Keratinocyte (primary cell): ENCODE data around the gene PHLPP1. TPM values are rescaled to one million over a fixed set of nuclear protein-coding genes. Genes with fewer than 3 reads are reported as not detected.

Experiments
- DNase-seq: peaks from one replicate; pipeline ENCODE4 v3.0.0-alpha.2; 2011; ENCODE audit warnings: low read depth, missing footprints, low spot score
- FAIRE-seq: peaks from 2 replicates; lab custom pipeline; 2011; peaks lifted over from hg19 to GRCh38; lab: Jason Lieb, UNC
- H2AFZ ChIP-seq: 2 replicates; pipeline ENCODE4 v1.6.0; 2012; ENCODE audit warnings: low read length, control low read depth, inconsistent platforms; ENCODE audit not compliant: control insufficient read depth
- H3K27ac ChIP-seq: 2 replicates; pipeline ENCODE4 v1.5.1; 2011; ENCODE audit warnings: low read length; ENCODE audit not compliant: control insufficient read depth, insufficient read depth
- H3K27me3 ChIP-seq: 3 replicates; pipeline ENCODE4 v1.6.0; 2011; ENCODE audit warnings: low read length; ENCODE audit not compliant: control insufficient read depth, insufficient read depth; ENCODE audit errors: extremely low read depth
- H3K36me3 ChIP-seq, 2 experiments: 2 replicates in 1 of 2; 3 replicates in 1 of 2; pipeline ENCODE4 v1.5.1; 2011; ENCODE audit warnings: low read length in 2 of 2, mild to moderate bottlenecking in 1 of 2; ENCODE audit not compliant: control insufficient read depth in 2 of 2, insufficient read depth in 2 of 2; ENCODE audit errors: extremely low read depth in 1 of 2
- H3K4me1 ChIP-seq: 3 replicates; pipeline ENCODE4 v1.5.1; 2011; ENCODE audit warnings: low read length; ENCODE audit not compliant: control insufficient read depth, insufficient read depth; ENCODE audit errors: extremely low read depth
- H3K4me2 ChIP-seq: 3 replicates; pipeline ENCODE4 v1.6.0; 2011; ENCODE audit warnings: low read depth, low read length; ENCODE audit not compliant: control insufficient read depth, insufficient read depth; ENCODE audit errors: extremely low read depth
- H3K4me3 ChIP-seq, 3 experiments: fragments of 200-600 bp in 1 of 3; sonication (generic) in 1 of 3; 2 replicates in 2 of 3; 3 replicates in 1 of 3; pipeline ENCODE4 v1.5.1; 2011 to 2016; ENCODE audit warnings: low read length in 3 of 3, mild to moderate bottlenecking in 3 of 3, control low read depth in 2 of 3, inconsistent platforms in 1 of 3, low read depth in 1 of 3, mixed read lengths in 1 of 3, mixed run types in 1 of 3, moderate library complexity in 1 of 3; ENCODE audit not compliant: control insufficient read depth in 2 of 3, insufficient read depth in 2 of 3; ENCODE audit errors: extremely low read depth in 1 of 3
- H3K79me2 ChIP-seq: 2 replicates; pipeline ENCODE4 v1.6.0; 2012; ENCODE audit warnings: low read length; ENCODE audit not compliant: control insufficient read depth, insufficient read depth
- H3K9ac ChIP-seq: 3 replicates; pipeline ENCODE4 v1.6.0; 2011; ENCODE audit warnings: low read length; ENCODE audit not compliant: control insufficient read depth, insufficient read depth; ENCODE audit errors: extremely low read depth
- H3K9me1 ChIP-seq: 3 replicates; pipeline ENCODE4 v1.6.0; 2011; ENCODE audit warnings: low read length; ENCODE audit not compliant: control insufficient read depth, insufficient read depth; ENCODE audit errors: extremely low read depth
- H3K9me3 ChIP-seq: 2 replicates; pipeline ENCODE4 v1.5.1; 2012; ENCODE audit warnings: low read depth, low read length; ENCODE audit not compliant: control insufficient read depth
- H4K20me1 ChIP-seq: 3 replicates; pipeline ENCODE4 v1.6.0; 2011; ENCODE audit warnings: low read length; ENCODE audit not compliant: control insufficient read depth, insufficient read depth; ENCODE audit errors: extremely low read depth
- CTCF ChIP-seq, 3 experiments: IDR thresholded peaks in 1 of 3; conservative IDR thresholded peaks in 1 of 3; optimal IDR thresholded peaks in 1 of 3; 2 replicates in 2 of 3; 3 replicates in 1 of 3; pipeline versions ENCODE3 to v1.5.1; 2011; ENCODE audit warnings: low read length in 3 of 3, mild to moderate bottlenecking in 3 of 3, moderate library complexity in 2 of 3, control low read depth in 1 of 3, inconsistent platforms in 1 of 3; ENCODE audit not compliant: insufficient read depth in 2 of 3; ENCODE audit errors: extremely low read depth in 1 of 3
- EZH2 ChIP-seq: IDR thresholded peaks from one replicate; pipeline ENCODE4 v1.6.1; 2012; ENCODE audit warnings: inconsistent platforms, mild to moderate bottlenecking, low read length, moderate library complexity
- dilution Hi-C: fragments of 300-500 bp; cut with MboI; formaldehyde crosslinking; loops from one replicate; pipeline ENCODE4 v1.7.0; 2020; ENCODE audit warnings: low sequenced_read_pairs; ENCODE audit not compliant: extremely low pct_ligation_motif_present
- polyA plus RNA-seq, 5 experiments: library from polyadenylated mRNA; depleted of rRNA in 3 of 5; stranded (reverse) in 3 of 5; stranded (forward) in 1 of 5; unstranded in 1 of 5; fragments of >200 nt; gene quantifications; 1 replicate in 1 of 5; 2 replicates in 3 of 5; 3 replicates in 1 of 5; pipeline versions ENCODE4 v1.2.1 to v1.2.3, GENCODE V29; 2011 to 2012; ENCODE audit warnings: missing spikeins in 2 of 5, low read depth in 1 of 5, low replicate concordance in 1 of 5

Gene PHLPP1
- polyA plus RNA-seq, 1 donor (not counting 4 experiments of a cell fraction or from before 2014, with no cell fraction given), result 8.4 TPM

- no peaks in the 10 kb centered on the region for H3K79me2 ChIP-seq
- no peak overlapping the region for H3K27ac ChIP-seq
- no peaks in the 10 kb centered on the region for H3K27me3 ChIP-seq
- peaks cover 0 to 11% of the 10 kb centered on the region in 2 experiments for H3K36me3 ChIP-seq
- FAIRE-seq (no peak), DNase-seq (no peak)
- TF ChIP-seq EZH2 (no peak), CTCF (optimal IDR thresholded peaks at IDR 0.05 in 1 of 3, IDR thresholded peaks at IDR 0.05 in 1 of 3, conservative IDR thresholded peaks at IDR 0.05 in 1 of 3; ENCODE audit: extremely low read depth in 1 of 3, insufficient read depth in 2 of 3, low read length in 3 of 3) (no peak)
- dilution Hi-C loops, result no loop called here
- no peak overlapping the region for H3K4me3 ChIP-seq
- no peak overlapping the region for H2AFZ ChIP-seq
- H3K4me1 ChIP-seq, result peaks cover 3% of the 10 kb centered on the region
- no peaks in the 10 kb centered on the region for H3K9me1 ChIP-seq
- no peak overlapping the region for H3K9ac ChIP-seq
- H3K4me2 ChIP-seq, result no peak overlapping the region
- no peaks in the 10 kb centered on the region for H4K20me1 ChIP-seq
- no peaks in the 10 kb centered on the region for H3K9me3 ChIP-seq
Observed at GRCh38 chr18:62981566-62981965, 266.2 kb downstream of the PHLPP1 start.

GRCh38 chr18:62982600-62983251, 267.4 kb downstream of the PHLPP1 start:
- dilution Hi-C loops, result no loop called here
- H3K9ac ChIP-seq, result no peak overlapping the region
- H3K36me3 ChIP-seq, result peaks cover 0 to 10% of the 10 kb centered on the region in 2 experiments
- H3K27me3 ChIP-seq, result no peaks in the 10 kb centered on the region
- H3K9me3 ChIP-seq, result no peaks in the 10 kb centered on the region
- DNase-seq, result no peak
- TF ChIP-seq CTCF (optimal IDR thresholded peaks at IDR 0.05 in 1 of 3, IDR thresholded peaks at IDR 0.05 in 1 of 3, conservative IDR thresholded peaks at IDR 0.05 in 1 of 3; ENCODE audit: extremely low read depth in 1 of 3, insufficient read depth in 2 of 3, low read length in 3 of 3), result peak; percentile 69 to 76 (median 72)
- no peak for TF ChIP-seq EZH2
- H2AFZ ChIP-seq, result no peak overlapping the region
- FAIRE-seq, result peak; percentile 48
- no peaks in the 10 kb centered on the region for H3K4me1 ChIP-seq
- no peak overlapping the region for H3K4me3 ChIP-seq
- H3K79me2 ChIP-seq, result no peaks in the 10 kb centered on the region
- H4K20me1 ChIP-seq, result no peaks in the 10 kb centered on the region
- H3K27ac ChIP-seq, result no peak overlapping the region
- no peaks in the 10 kb centered on the region for H3K9me1 ChIP-seq
- no peak overlapping the region for H3K4me2 ChIP-seq
